GM13976 (cell line): Measurements from ENCODE around the gene GRIA2.

Experiments used
- DNase-seq: peaks from one replicate; pipeline ENCODE4 v3.0.0; 2012; ENCODE audit warnings: low spot score
- in situ Hi-C: fragments of 300-500 bp; cut with MboI; formaldehyde crosslinking; loops from one replicate; pipeline ENCODE4 v1.12.0; 2022; ENCODE audit warnings: low sequenced_read_pairs, mixed read lengths, inconsistent platforms; ENCODE audit not compliant: unreplicated experiment
- TF ChIP-seq, protein P1 (sequence below): IDR thresholded peaks from 2 replicates; pipeline ENCODE4 v1.5.1; 2012; ENCODE audit warnings: borderline replicate concordance, mild to moderate bottlenecking; ENCODE audit not compliant: insufficient read depth; ENCODE audit errors: extremely low read depth, missing control alignments, control extremely low read depth

The GRIA2 gene

DNA sequence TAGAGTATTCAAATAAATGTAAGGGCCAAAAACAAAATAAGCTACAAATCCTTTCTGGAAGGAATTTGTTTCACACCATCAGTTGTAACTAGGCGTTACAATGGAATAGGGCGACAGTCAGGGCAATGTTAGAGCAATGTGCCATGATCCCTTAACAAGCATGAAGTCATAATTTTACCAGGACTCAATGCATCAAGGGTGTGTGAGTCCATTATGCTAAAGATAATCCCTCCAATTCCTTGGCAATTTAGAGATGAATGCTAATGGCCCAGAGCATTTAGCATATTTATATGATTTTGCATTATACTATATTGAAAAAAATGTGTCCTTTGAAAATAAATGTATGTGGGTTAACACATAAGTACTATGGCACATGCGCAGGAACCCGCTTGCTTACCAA lies 73.1 kb downstream of the GRIA2 start:
- DNase-seq = no peak
- in situ Hi-C loops = no loop called here
- TF ChIP-seq, protein P1, sequence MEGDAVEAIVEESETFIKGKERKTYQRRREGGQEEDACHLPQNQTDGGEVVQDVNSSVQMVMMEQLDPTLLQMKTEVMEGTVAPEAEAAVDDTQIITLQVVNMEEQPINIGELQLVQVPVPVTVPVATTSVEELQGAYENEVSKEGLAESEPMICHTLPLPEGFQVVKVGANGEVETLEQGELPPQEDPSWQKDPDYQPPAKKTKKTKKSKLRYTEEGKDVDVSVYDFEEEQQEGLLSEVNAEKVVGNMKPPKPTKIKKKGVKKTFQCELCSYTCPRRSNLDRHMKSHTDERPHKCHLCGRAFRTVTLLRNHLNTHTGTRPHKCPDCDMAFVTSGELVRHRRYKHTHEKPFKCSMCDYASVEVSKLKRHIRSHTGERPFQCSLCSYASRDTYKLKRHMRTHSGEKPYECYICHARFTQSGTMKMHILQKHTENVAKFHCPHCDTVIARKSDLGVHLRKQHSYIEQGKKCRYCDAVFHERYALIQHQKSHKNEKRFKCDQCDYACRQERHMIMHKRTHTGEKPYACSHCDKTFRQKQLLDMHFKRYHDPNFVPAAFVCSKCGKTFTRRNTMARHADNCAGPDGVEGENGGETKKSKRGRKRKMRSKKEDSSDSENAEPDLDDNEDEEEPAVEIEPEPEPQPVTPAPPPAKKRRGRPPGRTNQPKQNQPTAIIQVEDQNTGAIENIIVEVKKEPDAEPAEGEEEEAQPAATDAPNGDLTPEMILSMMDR = no peak

DNA sequence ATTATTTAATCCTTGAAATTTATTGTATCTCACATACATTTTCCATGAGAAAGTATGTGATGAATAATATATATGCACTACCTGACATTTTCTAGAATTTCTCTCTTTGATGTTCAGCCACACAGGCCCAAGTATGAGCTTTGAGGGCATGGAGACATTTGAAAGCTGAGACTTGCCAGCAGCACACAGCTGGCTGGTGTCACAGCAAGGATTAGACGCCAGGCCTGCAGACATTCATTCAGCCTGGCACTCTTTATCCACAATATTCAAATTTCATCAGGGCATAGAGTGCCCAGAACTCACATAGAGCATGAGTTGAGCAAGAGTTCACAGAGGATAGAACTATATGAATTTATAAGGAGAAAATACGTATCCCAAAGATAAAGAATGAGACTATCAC lies 74.0 kb downstream of the GRIA2 start:
- in situ Hi-C loops = no loop called here
- TF ChIP-seq, protein P1 = no peak
- no peak for DNase-seq

DNA sequence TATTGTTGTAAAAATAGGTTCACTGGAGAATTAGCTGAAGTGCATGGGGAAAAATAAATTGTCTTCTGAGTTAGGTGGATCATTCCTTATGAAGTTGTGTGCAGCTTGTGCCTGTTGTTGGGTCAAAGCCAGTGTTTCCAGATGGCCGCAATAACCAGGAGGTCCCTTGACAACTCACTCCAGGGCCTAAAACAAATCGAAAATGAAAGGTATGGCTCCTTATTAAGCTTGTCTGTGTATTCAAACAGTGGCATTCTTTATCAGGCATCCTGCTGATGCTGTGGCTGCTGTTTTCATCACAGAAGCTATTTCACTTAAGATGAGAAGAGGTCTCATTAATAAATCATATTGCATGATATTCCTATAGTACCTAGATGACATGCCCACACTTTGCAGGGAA lies 80.2 kb downstream of the GRIA2 start:
- TF ChIP-seq, protein P1 = no peak
- no peak for DNase-seq
- in situ Hi-C loops = no loop called here

DNA sequence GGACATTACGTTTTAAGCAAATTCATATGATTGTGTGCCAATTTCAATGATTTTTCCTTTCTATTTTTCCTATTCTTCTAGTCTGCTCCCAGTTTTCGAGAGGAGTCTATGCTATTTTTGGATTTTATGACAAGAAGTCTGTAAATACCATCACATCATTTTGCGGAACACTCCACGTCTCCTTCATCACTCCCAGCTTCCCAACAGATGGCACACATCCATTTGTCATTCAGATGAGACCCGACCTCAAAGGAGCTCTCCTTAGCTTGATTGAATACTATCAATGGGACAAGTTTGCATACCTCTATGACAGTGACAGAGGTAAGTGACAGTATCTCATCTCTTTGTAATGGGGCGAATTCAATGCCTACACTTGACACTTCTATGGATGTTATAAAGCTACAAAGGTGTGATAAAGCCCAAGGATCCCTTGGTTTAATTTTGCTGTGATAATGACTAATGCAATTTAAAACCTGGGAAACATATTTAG lies 83.0 kb downstream of the GRIA2 start:
- in situ Hi-C loops = no loop called here
- TF ChIP-seq, protein P1 = no peak

DNA sequence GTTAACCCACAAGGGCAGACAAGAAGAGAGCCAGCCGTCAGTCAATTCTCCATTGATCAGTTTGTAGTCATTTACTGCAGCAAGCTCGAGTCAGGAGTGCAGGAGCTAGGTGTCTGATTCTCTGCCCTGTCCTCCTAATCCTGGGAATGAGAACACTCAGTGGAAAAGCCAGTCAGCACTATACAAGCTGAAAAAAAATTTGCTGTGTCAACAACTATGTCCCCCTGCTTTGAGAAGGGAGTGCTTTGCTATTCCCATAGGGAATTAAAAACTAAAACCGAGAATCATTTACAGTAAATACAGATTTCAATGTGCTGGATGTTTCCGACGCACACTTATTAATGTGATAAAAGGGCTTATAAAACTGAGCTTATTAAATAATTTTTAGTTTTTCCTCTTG lies 84.2 kb downstream of the GRIA2 start:
- in situ Hi-C loops = no loop called here
- DNase-seq = no peak
- TF ChIP-seq, protein P1 = no peak

More for the DNA sequence above, 83.0 kb downstream of the GRIA2 start:
- no peak for DNase-seq

DNA sequence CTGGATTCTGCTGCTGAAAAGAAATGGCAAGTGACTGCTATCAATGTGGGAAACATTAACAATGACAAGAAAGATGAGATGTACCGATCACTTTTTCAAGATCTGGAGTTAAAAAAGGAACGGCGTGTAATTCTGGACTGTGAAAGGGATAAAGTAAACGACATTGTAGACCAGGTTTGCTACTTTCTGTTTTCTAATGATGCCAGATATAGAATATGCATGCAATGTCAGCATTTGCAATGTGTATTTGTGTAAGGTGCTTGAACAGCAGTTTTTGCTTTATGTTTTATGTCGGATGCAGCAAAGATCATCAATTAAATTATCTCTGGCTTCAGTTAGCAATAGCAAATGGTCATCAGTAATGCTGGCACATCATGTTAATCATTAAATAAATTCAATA lies 92.2 kb downstream of the GRIA2 start:
- TF ChIP-seq, protein P1 = no peak
- DNase-seq = no peak
- in situ Hi-C loops = no loop called here

DNA sequence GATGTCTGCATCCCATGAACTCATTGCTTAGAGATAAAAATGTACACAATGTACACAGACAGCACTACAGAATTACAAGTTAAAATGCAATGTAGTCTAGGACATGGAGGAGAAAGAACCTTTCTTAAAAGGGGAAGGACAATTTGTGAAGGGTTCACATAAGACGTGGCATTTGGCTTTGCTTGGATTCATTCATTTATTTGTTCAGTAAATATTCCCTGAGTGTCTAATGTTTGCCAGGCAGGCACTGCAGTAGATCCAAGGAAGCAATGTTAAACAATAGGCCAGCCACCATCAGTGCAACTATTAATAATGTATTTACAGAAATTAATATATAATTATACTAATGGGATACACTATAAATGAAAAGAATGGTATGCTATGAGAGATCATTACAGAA lies 94.4 kb downstream of the GRIA2 start:
- in situ Hi-C loops = no loop called here
- no peak for DNase-seq
- TF ChIP-seq, protein P1 = no peak
